GM11168 (cell line): ENCODE results near the gene COQ8B.
"Not testable (repeated sequence)": the region's sequence is repeated elsewhere in the genome, so short reads cannot be mapped to it uniquely, and the experiment has no call there.

ENCODE experiments used
- in situ Hi-C: fragments of 300-500 bp; cut with MboI; formaldehyde crosslinking; loops from one replicate; pipeline ENCODE4 v1.12.0; 2022; ENCODE audit warnings: low sequenced_read_pairs; ENCODE audit not compliant: unreplicated experiment

COQ8B gene

GRCh38 chr19:40742886-40743285 is 26.2 kb upstream of the COQ8B start:
- in situ Hi-C loops: no loop called here

DNA sequence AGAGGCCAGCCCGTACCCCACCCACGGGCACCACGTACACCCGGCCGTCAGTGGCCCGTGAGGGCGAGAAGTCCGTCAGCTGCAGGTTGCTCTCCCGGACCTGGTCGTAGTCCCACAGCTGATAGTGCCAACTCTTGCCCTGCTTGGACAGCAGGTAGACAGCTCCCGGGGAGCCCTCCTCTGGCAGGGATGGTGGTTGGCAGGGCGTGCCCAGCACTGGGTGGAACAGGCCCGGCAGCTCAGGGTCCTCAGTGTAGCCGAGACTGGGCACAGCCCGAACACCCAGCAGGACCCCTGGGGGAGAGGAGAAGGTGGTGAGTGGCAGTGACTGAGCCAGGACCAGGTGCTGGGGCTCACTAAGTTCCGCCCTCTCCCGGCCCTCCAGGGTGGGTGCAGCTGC is 25.8 kb upstream of the COQ8B start:
- in situ Hi-C loops: no loop called here

DNA sequence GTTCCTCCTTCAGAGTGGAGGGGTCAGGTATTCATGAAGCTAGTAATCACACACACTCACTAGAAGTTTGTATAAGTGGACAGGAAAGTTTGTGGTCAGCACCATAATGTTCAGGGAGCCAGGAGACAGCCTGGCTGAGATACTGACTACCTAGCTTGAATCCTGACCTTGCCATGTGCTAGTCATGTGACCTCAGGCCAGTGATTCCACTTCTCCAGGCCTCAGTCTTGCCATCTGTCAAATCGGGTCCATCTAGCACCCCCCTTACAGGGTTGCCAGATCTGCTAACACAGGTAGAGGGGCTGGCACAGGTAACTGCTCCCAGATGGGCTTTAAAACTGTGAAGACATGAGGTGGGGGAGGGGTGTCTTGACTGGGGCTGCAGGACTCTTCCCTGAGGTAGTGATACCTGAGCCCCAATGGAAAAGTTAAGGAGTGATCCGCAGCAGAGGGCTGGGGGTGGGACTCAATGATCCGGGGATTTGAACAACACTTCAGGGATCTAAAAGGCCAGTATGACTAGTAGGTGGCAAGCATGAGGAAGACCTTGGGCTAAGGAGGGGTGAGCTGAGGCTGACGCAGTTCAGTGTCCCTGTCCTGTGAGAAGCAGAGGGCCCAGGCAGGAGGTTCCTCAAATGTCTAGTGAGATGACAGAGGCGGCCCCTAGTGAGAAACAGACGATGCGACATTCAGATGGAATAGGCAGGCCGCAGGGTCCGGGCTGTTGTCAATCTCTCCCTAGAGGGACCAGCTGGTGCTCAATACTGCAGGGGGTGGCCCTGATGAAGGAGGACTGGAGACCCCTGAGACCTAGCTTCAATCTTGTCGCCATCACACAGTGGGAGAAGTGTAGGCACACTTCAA is 25.1 kb upstream of the COQ8B start:
- in situ Hi-C loops: no loop called here

GRCh38 chr19:40740747-40741146 is 24.1 kb upstream of the COQ8B start:
- in situ Hi-C loops: no loop called here

DNA sequence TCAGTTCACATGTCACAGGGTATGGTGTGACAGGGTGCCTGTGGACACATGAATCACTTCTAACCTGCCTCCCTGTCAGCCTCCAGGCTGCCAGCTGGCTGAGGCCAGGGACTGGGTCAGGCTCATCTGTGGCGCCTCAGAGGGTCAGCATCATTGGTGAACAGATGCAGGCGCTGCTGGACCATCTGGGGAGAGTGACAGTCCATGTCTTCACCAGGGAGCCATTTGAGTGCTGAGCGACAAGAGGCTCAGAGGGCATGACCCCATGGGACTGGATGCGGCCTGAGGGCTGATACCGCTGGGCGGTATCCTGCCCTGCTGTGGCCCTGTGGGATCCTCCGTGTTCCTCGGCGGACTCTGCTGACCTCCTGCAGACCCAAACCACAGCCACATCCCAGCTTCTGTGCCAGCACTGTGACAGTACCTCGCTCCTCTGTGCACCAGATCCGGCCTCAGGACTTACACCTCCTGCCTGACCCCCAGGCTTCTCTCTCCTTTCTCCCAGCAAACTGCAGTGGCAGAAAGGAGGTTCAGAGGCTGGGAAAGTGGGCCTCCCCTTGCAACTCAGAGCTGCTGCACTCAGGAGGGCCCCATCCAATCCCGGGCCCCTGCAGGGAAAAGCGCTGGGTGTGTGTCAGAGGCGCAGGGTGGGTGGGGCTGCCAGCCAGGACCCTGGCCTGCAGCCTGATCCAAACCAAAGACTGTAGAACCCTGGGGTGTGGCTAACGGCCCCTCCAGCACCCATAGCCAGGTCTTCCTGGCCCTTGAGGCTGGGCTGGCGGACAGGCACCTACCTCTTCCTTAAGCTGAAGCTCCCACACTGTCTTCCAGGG is 23.4 kb upstream of the COQ8B start:
- in situ Hi-C loops: no loop called here

DNA sequence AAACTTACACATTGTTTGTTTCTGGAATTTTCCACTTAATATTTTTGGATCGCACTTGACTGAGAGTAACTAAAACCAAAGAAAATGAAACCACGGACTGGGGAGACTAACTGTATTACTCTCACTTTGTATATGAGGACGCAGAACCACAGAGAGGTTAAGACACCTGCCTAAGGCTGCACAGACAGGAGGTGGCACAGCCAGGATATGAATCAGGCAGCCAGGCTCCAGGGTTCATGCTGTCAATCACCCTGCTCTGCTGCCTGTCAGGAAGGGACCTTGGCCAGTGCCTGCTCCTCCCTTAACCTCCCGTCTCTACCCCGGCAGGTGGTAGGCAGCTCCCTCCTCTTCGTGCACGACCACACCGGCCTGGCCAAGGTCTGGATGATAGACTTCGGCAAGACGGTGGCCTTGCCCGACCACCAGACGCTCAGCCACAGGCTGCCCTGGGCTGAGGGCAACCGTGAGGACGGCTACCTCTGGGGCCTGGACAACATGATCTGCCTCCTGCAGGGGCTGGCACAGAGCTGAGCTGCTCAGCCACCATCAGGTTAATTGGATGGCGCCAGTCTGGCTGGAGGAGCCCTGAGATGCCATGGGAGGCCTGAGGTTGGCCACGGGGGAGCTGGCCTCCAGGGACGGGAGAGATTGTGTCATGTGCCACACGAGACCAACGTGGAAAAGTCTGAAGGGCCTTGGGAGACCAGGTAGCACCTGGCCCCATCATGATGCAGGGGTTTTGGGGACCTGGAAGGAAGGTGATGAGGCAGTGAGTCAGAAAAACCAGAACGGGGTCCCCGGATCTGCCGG is 22.5 kb upstream of the COQ8B start:
- in situ Hi-C loops: no loop called here

GRCh38 chr19:40737102-40737644 is 20.5 kb upstream of the COQ8B start:
- in situ Hi-C loops: no loop called here

- in situ Hi-C loops: no loop called here
Observed at GRCh38 chr19:40736661-40737060, 20.0 kb upstream of the COQ8B start.

GRCh38 chr19:40735013-40735771 is 18.5 kb upstream of the COQ8B start:
- in situ Hi-C loops: no loop called here

DNA sequence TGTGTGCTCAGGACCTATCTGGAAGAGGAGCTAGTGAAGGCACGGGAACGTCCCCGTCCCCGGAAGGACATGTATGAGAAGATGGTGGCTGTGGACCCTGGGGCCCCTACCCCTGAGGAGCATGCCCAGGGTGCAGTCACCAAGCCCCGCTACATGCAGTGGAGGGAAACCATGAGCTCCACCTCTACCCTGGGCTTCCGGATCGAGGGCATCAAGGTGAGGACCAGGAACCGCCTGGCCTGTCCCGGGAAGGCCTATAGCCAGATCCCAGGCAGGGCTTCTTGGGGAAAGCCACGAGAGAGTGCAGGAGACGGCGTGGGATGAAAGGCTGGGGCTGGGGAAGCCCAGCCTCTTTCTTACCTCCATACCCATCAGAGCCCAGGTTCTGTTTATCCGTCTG is 16.5 kb upstream of the COQ8B start:
- in situ Hi-C loops: no loop called here

- in situ Hi-C loops: not testable (repeated sequence)
Observed at GRCh38 chr19:40732304-40732703, 15.6 kb upstream of the COQ8B start.

DNA sequence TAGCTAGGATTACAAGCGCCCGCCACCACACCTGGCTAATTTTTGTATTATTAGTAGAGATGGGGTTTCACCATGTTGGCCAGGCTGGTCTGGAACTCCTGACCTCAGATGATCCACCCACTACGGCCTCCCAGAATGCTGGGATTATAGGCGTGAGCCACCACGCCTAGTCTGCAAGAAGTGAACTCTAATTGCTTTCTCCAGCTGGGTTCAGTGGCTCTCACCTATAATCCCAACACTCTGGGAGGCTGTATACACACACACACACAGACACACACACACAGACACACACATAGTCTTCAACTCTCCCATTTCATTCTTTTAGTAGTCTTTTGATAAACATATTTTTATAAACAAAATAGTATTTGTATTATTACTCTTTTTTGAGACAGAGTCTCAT is 13.4 kb upstream of the COQ8B start:
- in situ Hi-C loops: not testable (repeated sequence)

DNA sequence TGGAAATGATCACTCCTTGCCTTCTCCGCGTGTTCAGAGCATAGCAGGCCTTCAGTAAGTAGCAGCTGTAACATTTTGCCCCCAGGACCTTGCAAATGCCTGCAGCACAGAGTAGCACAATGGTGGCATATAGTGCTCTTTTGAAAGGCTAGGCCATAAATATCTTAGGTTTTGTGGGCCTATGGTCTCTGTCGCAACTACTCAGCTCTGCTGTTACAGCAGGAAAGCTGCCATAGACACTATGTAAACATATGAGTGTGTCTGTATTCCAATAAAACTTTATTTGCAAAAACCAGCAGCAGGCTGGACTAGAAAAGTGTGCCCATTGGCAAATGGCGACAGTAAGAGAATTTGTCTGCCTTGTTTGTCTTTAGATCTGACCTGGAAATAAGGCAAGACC is 9.6 kb upstream of the COQ8B start:
- in situ Hi-C loops: no loop called here

- in situ Hi-C loops: no loop called here
Observed at GRCh38 chr19:40724855-40725254, 8.2 kb upstream of the COQ8B start.

- in situ Hi-C loops: no loop called here
Observed at GRCh38 chr19:40724315-40724714, 7.6 kb upstream of the COQ8B start.

DNA sequence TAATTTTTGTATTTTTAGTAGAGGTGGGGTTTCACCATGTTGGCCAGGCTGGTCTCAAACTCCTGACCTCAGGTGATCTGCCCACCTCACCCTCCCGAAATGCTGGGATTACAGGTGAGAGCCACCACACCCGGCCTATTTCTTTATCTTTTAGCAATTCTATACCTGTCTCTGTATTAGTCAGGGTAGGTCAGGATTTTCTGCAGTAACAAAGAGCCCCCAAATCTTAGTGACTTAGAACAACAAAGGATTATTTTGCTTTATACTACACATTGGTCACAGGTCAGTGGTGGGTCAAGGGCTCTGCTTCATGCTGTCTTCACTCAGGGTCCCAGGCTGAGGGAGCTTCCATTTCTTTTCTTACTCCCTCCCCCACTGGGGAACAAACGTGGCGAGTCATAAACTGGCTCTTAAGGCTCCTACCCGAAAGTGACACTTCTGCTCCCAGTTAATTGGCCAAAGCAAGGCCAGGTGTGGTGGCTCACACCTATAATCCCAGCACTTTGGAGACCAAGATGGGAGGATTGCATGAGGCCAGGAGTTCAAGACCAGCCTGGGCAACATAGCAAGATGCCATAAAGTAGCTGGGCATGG is 7.1 kb upstream of the COQ8B start:
- in situ Hi-C loops: no loop called here

- in situ Hi-C loops: no loop called here
Observed at GRCh38 chr19:40721936-40722661, 5.4 kb upstream of the COQ8B start.

DNA sequence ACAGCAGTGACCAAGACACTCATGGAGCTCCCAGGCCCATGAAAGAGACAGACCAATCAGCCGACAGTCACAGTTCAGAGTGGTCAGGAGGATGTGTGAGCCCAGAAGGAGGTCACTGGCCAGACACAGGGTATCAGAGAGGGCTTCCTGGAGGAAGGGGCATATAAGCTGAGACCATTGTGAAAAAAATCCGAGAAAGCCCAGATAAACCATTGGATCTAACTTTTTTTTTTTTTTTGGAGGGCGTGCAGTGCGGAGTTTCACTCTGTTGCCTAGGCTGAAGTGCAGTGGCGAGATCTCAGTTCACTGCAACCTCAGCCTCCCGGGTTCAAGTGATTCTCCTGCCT is 4.4 kb upstream of the COQ8B start:
- in situ Hi-C loops: no loop called here

- in situ Hi-C loops: no loop called here
Observed at GRCh38 chr19:40719414-40719894, 2.8 kb upstream of the COQ8B start.
